ENCODE data around the gene ZNHIT3.

DNA sequence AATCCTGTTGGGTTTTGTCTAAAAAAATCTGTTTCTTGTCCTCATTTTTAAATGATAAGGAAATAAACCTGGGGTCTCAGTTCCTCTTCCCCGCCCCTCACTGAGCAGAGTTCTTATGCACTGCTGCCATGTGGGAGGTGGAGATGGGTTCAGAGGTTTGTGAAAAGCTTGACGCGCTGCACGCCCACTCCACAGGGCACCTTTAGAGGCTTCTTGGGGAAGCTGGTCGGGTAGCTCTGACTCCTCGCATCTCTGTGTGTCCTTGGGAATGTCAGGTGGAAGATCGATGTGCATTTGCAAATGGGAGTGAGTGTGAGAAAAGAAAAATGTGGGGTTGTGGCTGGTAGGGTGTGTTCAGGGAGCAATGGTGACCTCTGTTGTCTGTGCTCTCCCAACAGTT, 4.7 kb upstream of the ZNHIT3 start:
- TF ChIP-seq POLR2A (IDR thresholded peaks at IDR 0.05; ENCODE audit: low read length), result no peak
- TF ChIP-seq GATA1 (IDR thresholded peaks at IDR 0.05; ENCODE audit: low read depth, low read length), result no peak
